AG20443 (cell line): ENCODE results near the gene SARDH.
"Not testable (repeated sequence)": the region's sequence is repeated elsewhere in the genome, so short reads cannot be mapped to it uniquely, and the experiment has no call there.

Experiments used
- DNase-seq: peaks from one replicate; pipeline ENCODE4 v3.0.0; 2012; ENCODE audit warnings: low spot score, mixed read lengths

SARDH gene

DNA sequence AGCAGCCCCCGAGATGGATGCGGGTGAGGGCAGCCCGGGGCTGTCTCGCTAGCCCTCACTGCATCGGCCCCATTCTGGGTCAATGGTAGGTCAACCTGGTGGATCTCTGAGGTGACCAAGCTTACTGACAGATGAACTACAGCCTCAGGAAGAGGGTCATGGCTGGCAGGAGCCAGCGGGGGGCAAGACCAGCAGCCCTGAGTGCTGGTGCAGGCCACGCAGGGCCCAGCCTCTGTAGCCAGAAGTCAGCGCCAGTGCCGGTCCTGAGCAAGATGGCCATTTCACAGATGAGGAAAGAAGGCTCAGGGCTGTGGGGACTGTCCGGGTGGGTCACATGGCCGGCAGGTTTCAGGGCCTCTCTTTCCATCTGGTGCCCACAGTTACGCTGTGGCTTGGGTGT lies 107.0 kb downstream of the SARDH start:
- no peak for DNase-seq

DNA sequence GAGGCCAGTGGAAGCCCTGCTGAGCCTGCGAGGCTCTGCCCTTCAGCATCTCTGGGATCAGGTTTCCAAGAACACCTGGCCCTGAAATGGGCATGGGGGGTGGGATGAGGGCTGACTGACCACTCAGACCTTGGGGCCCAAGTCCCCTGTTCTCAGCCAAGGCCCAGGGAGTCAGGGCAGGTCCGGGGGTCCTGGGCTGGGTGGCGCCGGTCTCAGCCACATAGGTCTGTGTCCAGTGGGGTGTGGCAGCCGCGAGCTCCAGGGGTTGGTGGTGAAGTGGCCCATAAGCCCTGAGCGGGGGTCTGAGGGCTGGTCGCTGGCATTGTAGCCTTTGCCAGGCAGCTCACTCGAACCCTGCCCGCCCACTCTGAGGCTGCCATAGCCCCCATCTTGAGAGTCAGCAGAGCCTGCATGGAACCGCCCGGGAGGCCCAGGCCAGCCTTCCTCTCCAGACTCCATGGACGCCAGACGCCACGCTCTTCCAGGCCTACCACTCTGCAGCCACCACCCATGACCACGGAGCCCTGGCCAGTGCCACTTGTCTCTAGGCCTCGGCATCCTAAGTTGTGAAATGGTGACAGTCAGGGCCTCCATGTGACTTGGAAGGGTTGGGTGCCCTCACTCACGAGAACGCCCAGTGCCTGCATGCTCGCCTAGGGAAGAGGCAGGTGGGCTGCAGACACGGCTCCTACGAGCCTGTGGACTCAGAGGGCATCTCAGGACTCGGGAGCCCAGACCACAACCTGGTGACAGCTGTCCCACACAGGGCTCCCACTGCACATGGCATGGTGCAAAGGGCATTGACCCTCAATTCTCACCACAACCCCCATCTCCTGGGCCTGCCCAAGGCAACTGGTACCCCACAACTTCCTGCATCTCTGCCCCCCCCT lies 108.7 kb downstream of the SARDH start:
- DNase-seq = no peak

DNA sequence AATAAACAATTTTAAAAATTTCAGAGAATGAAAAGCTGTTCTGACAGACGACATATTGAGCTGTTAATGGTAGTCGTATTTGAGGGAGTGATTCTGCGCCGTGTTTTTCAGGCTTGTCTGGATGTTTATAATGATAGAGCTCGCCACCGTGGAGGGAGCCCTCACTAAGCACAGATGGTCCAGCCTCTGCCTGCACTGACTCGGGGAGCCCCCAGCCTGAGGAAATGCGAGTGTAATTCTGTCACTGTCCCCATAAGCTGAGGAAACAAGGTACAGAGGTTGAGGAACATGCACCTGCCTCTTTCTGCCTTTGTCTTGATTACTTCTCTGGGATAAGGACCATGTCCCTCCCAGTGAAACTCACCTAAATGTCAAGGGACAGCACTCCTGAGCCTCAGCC lies 109.4 kb downstream of the SARDH start:
- DNase-seq = no peak

DNA sequence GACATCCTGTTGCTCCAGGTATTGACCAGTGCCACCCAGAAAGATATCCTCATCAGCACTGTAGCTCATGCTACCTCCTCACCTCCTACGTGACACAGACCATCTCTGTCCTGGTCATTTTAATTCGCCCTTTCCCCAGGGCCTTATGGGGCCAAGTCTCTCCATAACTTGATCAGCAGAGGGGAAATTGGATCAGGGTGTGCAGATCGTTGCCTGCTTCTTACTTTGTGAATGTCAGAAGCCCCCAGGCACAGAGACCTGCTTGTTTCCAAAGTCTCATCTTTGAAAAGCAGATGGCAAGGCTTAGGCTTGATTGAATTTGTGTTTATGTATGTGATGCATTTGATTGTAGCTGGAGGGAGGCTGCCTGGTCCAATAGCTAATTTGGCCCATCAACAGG lies 110.8 kb downstream of the SARDH start:
- DNase-seq = no peak

DNA sequence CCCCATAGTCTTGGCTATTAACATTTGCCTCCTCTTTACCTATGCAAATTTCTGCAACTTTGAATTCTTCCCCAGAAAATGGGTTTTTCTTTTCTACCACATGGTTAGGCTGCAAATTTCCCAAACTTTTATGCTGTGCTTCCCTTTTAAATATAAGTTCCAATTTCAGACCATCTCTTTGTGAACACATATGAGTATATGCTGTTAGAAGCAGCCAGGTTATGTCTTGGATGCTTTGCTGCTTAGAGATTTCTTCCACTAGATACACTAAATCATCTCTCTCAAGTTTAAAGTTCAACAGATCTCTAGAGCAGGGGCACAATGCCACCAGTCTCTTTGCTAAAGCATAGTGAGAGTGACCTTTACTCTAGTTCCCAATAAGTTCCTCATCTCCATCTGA lies 112.1 kb downstream of the SARDH start:
- DNase-seq = not testable (repeated sequence)

DNA sequence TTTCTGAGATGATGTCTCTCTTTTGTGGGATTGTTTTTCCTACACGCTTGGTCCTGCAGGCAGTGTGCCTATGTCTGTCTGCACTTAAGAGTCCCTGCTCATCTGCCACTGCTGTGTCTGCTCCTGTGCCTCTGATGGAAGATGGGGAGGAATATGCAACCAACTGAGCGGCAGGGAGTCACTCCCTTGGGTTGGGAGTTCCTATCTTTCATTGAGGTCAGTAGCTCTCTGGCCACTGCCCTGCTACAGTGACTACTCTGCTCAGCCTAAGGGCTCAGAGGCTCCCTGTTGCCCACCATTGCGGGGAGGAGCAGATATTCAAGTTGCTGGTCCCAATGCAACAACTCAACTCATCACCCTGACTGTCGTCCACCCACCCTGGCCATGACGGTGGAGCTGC lies 115.6 kb downstream of the SARDH start:
- DNase-seq = no peak

DNA sequence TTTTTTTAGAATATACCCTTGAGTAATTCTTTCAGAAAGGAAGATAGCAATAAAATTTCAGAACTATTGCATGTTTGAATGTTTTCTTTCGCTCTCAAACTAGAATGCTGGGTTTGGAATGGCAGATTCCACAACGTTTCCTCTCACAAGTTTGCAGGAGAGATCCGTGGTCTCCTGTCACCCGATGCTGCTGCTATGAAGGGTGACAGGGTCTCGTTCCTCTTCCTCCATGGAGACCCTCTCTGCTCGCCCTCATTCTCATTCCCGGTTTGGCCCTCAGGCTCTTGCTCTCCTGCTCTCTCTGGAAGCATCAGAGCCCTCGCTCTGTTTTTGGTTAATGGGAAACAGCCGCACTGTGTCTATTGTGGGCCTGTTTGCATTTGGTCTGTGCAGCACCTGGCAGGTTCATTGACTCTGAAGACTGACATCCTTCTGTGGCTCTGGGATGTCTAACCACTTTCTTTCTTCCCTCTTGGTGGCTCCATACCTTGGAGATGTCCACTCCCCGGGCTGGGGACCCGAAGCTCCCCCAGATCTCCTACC lies 116.4 kb downstream of the SARDH start:
- no peak for DNase-seq

DNA sequence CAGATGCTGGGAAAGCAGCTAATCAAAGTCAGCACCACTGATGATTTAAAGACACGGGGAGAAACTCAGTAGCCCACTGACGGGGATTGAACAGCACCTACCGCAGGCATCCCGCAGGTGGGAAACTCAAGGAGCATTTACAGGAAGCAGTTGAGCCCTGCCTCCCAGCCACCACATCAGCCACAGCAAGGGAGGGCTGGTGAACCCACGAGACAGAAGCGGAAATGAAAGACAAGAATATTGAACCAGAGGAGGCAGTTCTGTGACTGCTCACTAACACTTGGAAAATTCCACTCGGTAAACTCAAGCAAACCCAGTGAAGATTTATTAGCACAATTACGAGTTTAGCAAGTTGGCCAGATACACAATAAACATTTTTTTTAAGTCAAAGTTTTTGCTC lies 118.4 kb downstream of the SARDH start:
- no peak for DNase-seq

DNA sequence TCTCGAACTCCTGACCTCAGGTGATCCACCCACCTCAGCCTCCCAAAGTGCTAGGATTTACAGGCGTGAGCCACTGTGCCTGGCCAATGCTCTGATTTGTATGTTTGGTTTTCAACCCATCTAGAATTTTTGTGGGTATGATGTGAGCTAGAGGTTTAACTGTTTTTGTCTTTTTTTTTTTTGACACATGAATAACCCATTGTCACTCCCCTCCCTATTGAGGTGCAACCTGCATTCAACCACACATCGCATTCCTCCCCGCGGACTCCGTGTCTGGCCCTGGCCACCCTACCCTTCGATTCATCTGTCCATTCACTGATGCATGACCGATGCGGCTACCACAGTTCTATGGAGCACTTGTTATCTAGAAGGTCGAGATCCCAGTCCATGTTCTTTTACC lies 119.4 kb downstream of the SARDH start:
- no peak for DNase-seq

DNA sequence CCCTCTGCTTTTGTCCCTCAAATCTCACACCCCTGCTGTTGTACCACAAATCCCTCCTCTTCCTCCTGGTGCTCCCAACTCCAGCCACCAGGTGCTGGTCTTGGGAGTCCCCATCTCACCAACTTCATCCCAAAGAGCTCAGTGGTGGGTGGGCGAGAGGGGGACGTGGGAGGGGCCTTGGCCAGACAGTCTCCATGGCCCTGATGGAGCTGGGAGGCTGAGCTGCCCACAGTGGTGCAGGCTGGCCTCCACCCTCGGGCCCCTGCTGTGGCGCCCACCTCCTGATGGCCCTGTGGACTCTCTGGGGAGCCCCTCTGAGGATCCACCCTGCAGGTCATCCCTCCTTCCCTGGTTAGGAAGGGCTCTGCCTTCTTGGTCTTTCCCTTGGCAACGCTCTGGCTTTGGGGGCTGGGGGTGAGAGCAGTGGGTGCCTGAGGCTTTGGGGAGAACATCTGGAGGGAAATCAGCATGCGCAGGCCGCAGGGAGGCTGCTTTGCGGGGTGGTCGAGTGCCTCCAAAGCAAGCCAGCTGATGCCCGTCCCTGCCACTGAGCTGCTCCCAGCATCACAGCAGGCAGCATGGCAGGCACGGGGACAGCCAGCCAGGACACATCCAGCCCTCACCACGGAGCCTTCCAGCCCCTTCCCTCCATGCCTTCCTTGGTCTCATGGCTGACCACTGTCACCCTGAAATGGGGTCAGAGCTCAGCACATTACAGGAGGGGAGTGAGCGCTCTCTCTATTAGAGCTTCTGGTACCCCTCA lies 121.3 kb downstream of the SARDH start:
- no peak for DNase-seq

DNA sequence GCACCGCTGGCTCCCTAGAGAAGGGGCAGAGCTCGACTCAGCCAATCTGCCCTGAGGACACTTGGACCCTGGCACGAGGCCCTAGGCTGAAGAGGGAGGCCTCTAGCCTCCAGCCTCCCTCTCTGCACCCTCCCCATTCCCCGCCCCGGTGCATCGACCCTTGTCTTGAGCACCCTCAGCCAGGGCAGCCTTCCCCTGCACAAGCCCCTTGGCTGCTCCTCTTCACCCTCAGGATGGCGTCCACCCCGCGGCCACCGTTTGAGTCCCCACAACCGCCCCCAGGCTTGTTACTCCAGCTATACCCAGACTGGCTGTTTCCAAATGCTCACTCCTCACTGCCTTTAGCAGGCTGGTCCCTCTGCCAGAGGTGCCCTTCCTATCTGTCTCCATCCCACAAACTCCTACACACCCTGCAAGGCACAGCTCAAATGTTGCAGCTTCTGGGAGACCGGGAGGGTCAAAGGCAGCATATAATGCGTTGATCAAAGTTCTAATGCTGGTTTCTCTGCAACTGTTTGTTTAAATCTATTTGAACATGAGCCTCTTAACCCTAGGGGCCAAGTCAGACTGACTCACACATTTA lies 122.5 kb downstream of the SARDH start:
- no peak for DNase-seq

DNA sequence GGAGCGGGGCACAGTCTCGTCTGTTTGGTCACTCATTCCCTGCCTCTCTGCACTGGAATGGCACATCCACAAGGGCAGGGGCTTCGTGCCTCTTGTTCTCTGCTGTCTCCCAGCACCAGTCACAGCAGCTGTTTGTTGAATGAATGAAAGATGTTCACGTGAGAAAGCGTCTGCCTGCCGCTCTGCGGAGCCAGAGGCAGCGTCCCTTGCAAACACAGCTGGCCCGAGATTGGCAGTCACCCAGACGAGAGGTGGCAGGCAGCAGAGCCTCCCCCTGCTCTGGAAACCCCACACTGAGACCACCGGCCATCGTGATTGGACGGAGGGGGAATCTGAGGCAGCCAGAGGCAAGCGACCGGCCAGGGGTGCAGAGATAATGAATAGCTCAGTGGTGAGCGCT lies 123.0 kb downstream of the SARDH start:
- DNase-seq = no peak

DNA sequence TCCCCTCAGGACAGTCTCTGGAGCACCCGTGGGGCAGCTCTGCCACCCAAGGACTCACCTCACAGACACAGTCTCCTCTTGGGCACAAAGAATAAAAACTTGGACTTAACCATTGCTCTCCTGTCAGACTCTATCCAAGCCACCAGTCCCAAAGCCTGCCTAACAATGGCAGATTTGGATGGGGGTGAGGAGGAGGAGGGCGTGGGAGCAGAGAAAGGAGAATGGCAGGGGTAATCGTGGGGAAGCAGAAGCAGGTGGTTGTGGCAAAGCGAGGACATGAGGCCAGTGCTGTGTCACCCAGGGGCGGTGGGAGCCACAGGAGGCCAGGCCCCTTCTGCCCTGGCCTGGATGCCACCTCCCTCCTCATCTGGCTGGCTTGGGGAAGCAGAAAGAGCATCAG lies 123.5 kb downstream of the SARDH start:
- DNase-seq = no peak

DNA sequence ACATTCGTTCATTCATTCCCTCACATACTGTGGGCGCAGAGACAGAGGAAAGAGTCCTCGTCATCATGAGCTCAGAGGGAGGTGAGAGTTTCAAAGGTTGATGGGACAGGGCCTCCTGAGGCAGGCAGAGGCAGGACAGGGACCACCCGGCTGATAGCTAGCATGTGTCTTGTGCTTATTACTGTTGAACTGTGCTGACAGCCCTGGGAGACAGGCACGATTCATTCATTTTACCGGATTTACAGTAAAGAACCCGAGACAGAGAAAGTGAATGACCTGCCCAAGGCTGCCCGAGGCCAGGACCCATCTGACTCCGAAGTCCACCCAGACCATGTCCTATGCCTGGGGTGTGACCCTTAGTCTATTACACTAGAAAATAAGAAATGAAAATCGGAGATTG lies 124.1 kb downstream of the SARDH start:
- no peak for DNase-seq
